Loucy (cell line): ENCODE results near the gene YAP1.

Source experiments
- H2AFZ ChIP-seq: fragments of 200-600 bp; sonication (generic); 2 replicates; pipeline ENCODE4 v1.6.0; 2016; ENCODE audit warnings: antibody characterized with exemption, mild to moderate bottlenecking, low read length, moderate library complexity
- H3F3A ChIP-seq: fragments of 200-600 bp; 2 replicates; pipeline ENCODE4 v1.6.0; 2016; ENCODE audit warnings: antibody characterized with exemption, low read depth, mild to moderate bottlenecking
- H3K27me3 ChIP-seq: fragments of 200-600 bp; sonication (generic); 2 replicates; pipeline ENCODE4 v1.6.1; 2014; ENCODE audit warnings: low read length, mild to moderate bottlenecking; ENCODE audit not compliant: insufficient read depth, poor library complexity, severe bottlenecking
- H3K36me3 ChIP-seq: fragments of 200-600 bp; sonication (generic); 2 replicates; pipeline ENCODE4 v1.6.1; 2016; ENCODE audit warnings: low read length; ENCODE audit not compliant: insufficient read depth
- H3K4me1 ChIP-seq: fragments of 200-600 bp; sonication (generic); 2 replicates; pipeline ENCODE4 v1.5.1; 2014; ENCODE audit warnings: low read length, mild to moderate bottlenecking; ENCODE audit not compliant: insufficient read depth, poor library complexity, severe bottlenecking
- H3K4me2 ChIP-seq: fragments of 200-600 bp; sonication (generic); 2 replicates; pipeline ENCODE4 v1.6.0; 2014; ENCODE audit warnings: antibody characterized with exemption, low read length, low read depth, mild to moderate bottlenecking; ENCODE audit not compliant: poor library complexity, severe bottlenecking
- H3K4me3 ChIP-seq: fragments of 200-600 bp; sonication (generic); 2 replicates; pipeline ENCODE4 v1.5.1; 2014; ENCODE audit warnings: low read length, mild to moderate bottlenecking, mixed read lengths; ENCODE audit not compliant: poor library complexity, severe bottlenecking
- H3K79me2 ChIP-seq: fragments of 200-600 bp; sonication (generic); 2 replicates; pipeline ENCODE4 v1.6.1; 2014; ENCODE audit warnings: low read length; ENCODE audit not compliant: insufficient read depth
- H3K9ac ChIP-seq: fragments of 200-600 bp; sonication (generic); 2 replicates; pipeline ENCODE4 v1.6.0; 2014; ENCODE audit warnings: mild to moderate bottlenecking, low read depth, low read length, moderate library complexity; ENCODE audit not compliant: poor library complexity, severe bottlenecking
- H3K9me2 ChIP-seq: fragments of 200-600 bp; sonication (generic); replicated peaks from 2 replicates; pipeline ENCODE4 v1.6.1; 2016; ENCODE audit warnings: low read depth, low read length, mixed read lengths
- H3K9me3 ChIP-seq: fragments of 200-600 bp; sonication (generic); 2 replicates; pipeline ENCODE4 v1.6.1; 2014; ENCODE audit warnings: mild to moderate bottlenecking, antibody characterized with exemption, low read length, low read depth; ENCODE audit not compliant: insufficient read depth
- H4K20me1 ChIP-seq: fragments of 200-600 bp; sonication (generic); 2 replicates; pipeline ENCODE4 v1.6.0; 2014; ENCODE audit warnings: antibody characterized with exemption, low read length, mild to moderate bottlenecking; ENCODE audit not compliant: insufficient read depth, poor library complexity, severe bottlenecking
- CTCF ChIP-seq: fragments of 200-600 bp; sonication (generic); conservative IDR thresholded peaks from 2 replicates; pipeline ENCODE4 v1.5.1; 2014; ENCODE audit warnings: mild to moderate bottlenecking, antibody characterized with exemption, low read length
- EZH2phosphoT487 ChIP-seq: fragments of 200-600 bp; IDR thresholded peaks from 2 replicates; pipeline ENCODE4 v1.6.1; 2018; ENCODE audit warnings: antibody characterized with exemption, mild to moderate bottlenecking, moderate library complexity, borderline replicate concordance

The YAP1 gene

GRCh38 chr11:102109896-102110760, at the start of gene YAP1:
TSS of gene YAP1 (plus strand) at chr11:102110447. CDS start at chr11:102110849, 402 bp downstream.
- Histone ChIP-seq H3K4me2 (no peak within 1 kb of the TSS), H4K20me1 (no peaks in the 10 kb centered on the region), H3K36me3 (no peaks in the 10 kb centered on the region), H3F3A (no peaks in the 10 kb centered on the region), H3K4me1 (no peaks in the 10 kb centered on the region), H3K9ac (no peak within 1 kb of the TSS), H3K9me2 (no peaks in the 10 kb centered on the region), H3K27me3 (peaks cover 27% of the 10 kb centered on the region), H2AFZ (no peak within 1 kb of the TSS), H3K4me3 (no peak within 1 kb of the TSS), H3K79me2 (no peaks in the 10 kb centered on the region), H3K9me3 (no peaks in the 10 kb centered on the region)
- TF ChIP-seq EZH2phosphoT487: no peak
- no peak for TF ChIP-seq CTCF

GRCh38 chr11:102061276-102061675, 49.0 kb upstream of the YAP1 start:
- H3K9me3 ChIP-seq: no peaks in the 10 kb centered on the region
- no peaks in the 10 kb centered on the region for H3K27me3 ChIP-seq
- no peaks in the 10 kb centered on the region for H4K20me1 ChIP-seq
- H3K79me2 ChIP-seq: no peaks in the 10 kb centered on the region
- TF ChIP-seq EZH2phosphoT487 (no peak), CTCF (no peak)
- H2AFZ ChIP-seq: no peak overlapping the region
- no peaks in the 10 kb centered on the region for H3K36me3 ChIP-seq
- no peaks in the 10 kb centered on the region for H3K9me2 ChIP-seq
- H3K4me1 ChIP-seq: no peaks in the 10 kb centered on the region
- H3K4me3 ChIP-seq: no peak overlapping the region
- no peaks in the 10 kb centered on the region for H3F3A ChIP-seq
- H3K9ac ChIP-seq: no peak overlapping the region
- no peak overlapping the region for H3K4me2 ChIP-seq

GRCh38 chr11:102062106-102062505, 48.1 kb upstream of the YAP1 start:
- TF ChIP-seq EZH2phosphoT487 (no peak), CTCF (no peak)
- Histone ChIP-seq H3K36me3 (no peaks in the 10 kb centered on the region), H3K79me2 (no peaks in the 10 kb centered on the region), H3K4me3 (no peak overlapping the region), H3K9me3 (no peaks in the 10 kb centered on the region), H3F3A (no peaks in the 10 kb centered on the region), H3K4me2 (no peak overlapping the region), H4K20me1 (no peaks in the 10 kb centered on the region), H3K9ac (no peak overlapping the region), H3K27me3 (no peaks in the 10 kb centered on the region), H3K9me2 (no peaks in the 10 kb centered on the region), H3K4me1 (no peaks in the 10 kb centered on the region), H2AFZ (no peak overlapping the region)
